ACC112 (cell line): Measurements from ENCODE around the gene IMMP2L.

Source experiments
- H2AFZ ChIP-seq: fragments of 200-600 bp; sonication (generic); one replicate; pipeline ENCODE4 v1.6.0; 2017; ENCODE audit warnings: antibody characterized with exemption, low read length; ENCODE audit not compliant: unreplicated experiment
- H3K27ac ChIP-seq: fragments of 200-600 bp; sonication (generic); 2 replicates; pipeline ENCODE4 v1.5.1; 2014; ENCODE audit warnings: low read depth, mild to moderate bottlenecking, antibody characterized with exemption, low read length, moderate library complexity
- H3K27me3 ChIP-seq: fragments of 200-600 bp; sonication (generic); 2 replicates; pipeline ENCODE4 v1.6.1; 2014; ENCODE audit warnings: mild to moderate bottlenecking, antibody characterized with exemption, low read length, moderate library complexity, mixed read lengths; ENCODE audit not compliant: insufficient read depth
- H3K36me3 ChIP-seq: fragments of 200-600 bp; sonication (generic); 2 replicates; pipeline ENCODE4 v1.6.1; 2016; ENCODE audit warnings: mild to moderate bottlenecking, antibody characterized with exemption, low read length, moderate library complexity, mixed read lengths; ENCODE audit not compliant: insufficient read depth
- H3K4me1 ChIP-seq: fragments of 200-600 bp; sonication (generic); one replicate; pipeline ENCODE4 v1.6.1; 2016; ENCODE audit warnings: low read length, mixed read lengths; ENCODE audit not compliant: insufficient read depth, unreplicated experiment, control insufficient read depth
- H3K4me3 ChIP-seq: fragments of 200-600 bp; sonication (generic); 2 replicates; pipeline ENCODE4 v1.5.1; 2014; ENCODE audit warnings: mild to moderate bottlenecking, low read depth, low read length
- H3K79me2 ChIP-seq: fragments of 200-600 bp; sonication (generic); one replicate; pipeline ENCODE4 v1.6.0; 2016; ENCODE audit warnings: low read length; ENCODE audit not compliant: control insufficient read depth, unreplicated experiment, insufficient read depth

IMMP2L gene

DNA sequence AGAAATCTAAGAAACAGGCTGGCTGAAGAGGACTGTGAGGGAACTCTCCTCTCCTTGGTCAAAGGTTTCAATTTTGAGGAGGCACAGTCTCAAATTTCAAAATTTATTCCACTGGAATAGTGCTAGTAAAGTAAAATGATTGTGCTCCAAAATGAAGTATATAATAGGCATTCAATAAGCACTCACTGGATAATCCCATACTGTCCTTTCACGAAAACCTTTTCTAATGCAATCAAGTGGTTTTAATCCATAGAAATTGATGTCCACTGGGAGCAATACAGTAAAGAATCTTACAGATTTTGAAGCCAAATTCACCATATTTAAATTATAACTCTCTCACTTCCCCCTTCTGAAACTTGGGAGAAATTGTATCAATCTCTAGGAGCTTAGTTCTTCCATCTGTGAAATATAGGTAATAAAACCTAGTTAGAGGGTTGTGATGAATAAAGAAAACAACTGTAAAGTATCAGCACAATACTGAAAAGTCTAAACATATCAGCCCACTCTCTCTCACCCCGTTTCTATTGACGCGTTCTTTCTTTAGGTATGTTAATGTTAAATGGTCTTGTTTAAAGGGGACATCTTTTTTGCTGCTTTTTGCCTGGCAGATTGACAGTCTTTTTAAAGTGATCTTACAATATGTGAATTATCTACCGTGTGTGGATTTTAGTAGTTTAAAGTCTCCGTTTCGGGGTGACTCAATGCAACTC, 512.2 kb downstream of the IMMP2L start:
- no peaks in the 10 kb centered on the region for H3K4me1 ChIP-seq

DNA sequence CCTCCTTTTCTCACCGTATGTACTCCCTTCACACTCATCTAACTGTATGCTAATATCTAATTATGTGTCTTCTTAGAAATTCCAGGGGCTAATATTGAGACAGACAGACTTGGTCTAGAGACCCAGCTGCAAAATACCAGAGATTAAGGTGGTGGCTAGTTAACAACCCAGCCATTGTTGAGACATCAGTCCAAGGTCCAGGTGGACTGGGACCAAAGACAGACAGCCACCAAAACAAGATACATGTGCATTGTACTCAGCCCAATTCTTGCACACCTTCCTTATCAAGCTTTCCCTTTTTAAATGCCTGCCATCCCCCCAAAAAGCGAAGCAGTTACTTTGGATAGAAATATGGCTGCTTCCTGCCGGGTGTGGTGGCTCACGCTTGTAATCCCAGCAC, 514.7 kb downstream of the IMMP2L start:
- no peaks in the 10 kb centered on the region for H3K36me3 ChIP-seq
- H2AFZ ChIP-seq = no peak overlapping the region
- H3K4me3 ChIP-seq = no peak overlapping the region
- no peaks in the 10 kb centered on the region for H3K4me1 ChIP-seq
- no peak overlapping the region for H3K27ac ChIP-seq
- no peaks in the 10 kb centered on the region for H3K27me3 ChIP-seq
- H3K79me2 ChIP-seq = no peaks in the 10 kb centered on the region

More for the DNA sequence above, 512.2 kb downstream of the IMMP2L start:
- Histone ChIP-seq H2AFZ (no peak overlapping the region), H3K4me3 (no peak overlapping the region), H3K36me3 (no peaks in the 10 kb centered on the region), H3K27ac (no peak overlapping the region), H3K27me3 (no peaks in the 10 kb centered on the region), H3K79me2 (no peaks in the 10 kb centered on the region)

DNA sequence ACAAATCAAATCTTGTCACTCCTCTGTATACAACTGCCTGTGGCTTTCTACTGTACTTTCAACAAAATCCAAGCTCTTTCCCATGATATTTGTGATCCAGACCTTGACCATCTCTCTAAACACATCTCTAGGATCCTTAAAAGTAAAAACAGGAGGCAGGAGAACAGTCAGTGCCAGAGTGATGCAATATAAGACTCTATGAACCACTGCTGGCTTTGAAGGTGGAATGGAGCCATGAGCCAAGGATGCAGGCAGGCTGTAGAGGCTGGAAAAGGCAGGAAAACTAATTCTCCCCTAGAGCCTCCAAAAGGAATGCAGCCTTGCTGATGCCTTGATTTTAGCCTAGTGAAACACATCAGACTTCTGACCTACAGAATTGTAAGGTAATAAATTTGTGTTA, 516.8 kb downstream of the IMMP2L start:
- no peaks in the 10 kb centered on the region for H3K79me2 ChIP-seq
- no peaks in the 10 kb centered on the region for H3K4me1 ChIP-seq
- no peaks in the 10 kb centered on the region for H3K27me3 ChIP-seq
- no peak overlapping the region for H3K27ac ChIP-seq
- no peaks in the 10 kb centered on the region for H3K36me3 ChIP-seq
- H2AFZ ChIP-seq = no peak overlapping the region
- H3K4me3 ChIP-seq = no peak overlapping the region

DNA sequence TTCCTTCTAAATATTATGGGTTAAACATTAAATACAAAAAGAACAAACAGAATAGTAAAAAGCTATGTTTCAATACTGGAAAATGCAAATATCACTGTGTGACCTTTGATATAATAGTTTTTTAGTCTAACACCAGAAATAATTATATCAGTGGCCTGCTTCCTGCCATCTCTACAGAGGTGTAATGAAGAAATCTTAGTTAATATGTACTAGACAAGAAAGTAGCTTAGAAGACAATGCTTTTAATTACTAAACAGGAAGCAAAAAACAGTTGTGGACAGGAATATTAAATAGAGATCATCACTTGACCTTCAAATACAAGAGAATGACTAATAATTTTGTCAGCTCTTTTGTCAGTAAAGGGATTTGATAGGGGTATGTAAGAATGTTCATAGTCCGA, 518.7 kb downstream of the IMMP2L start:
- no peaks in the 10 kb centered on the region for H3K27me3 ChIP-seq
- no peak overlapping the region for H3K4me3 ChIP-seq
- H2AFZ ChIP-seq = no peak overlapping the region
- H3K36me3 ChIP-seq = no peaks in the 10 kb centered on the region
- no peak overlapping the region for H3K27ac ChIP-seq
- H3K4me1 ChIP-seq = no peaks in the 10 kb centered on the region
- H3K79me2 ChIP-seq = no peaks in the 10 kb centered on the region

DNA sequence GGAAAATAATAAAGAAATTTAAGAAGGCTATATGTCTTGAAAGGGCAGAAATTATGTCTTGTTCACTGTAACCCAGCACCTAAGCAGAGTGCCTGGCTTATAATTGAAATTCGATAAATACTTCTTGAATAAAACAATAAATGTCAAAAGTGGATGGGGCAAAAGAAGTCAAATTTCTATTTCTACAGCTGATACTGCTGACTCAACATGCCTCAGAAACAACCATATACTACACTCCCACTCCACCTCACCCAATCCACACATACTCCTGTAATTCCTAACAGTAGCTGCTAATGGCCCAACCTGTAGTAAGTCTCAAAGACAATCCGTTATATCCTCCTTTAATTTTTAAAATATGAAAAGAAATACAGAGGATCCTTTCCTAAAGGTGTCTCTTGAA, 519.5 kb downstream of the IMMP2L start:
- Histone ChIP-seq H2AFZ (no peak overlapping the region), H3K27ac (no peak overlapping the region), H3K36me3 (no peaks in the 10 kb centered on the region), H3K79me2 (no peaks in the 10 kb centered on the region), H3K27me3 (no peaks in the 10 kb centered on the region), H3K4me3 (no peak overlapping the region), H3K4me1 (no peaks in the 10 kb centered on the region)

DNA sequence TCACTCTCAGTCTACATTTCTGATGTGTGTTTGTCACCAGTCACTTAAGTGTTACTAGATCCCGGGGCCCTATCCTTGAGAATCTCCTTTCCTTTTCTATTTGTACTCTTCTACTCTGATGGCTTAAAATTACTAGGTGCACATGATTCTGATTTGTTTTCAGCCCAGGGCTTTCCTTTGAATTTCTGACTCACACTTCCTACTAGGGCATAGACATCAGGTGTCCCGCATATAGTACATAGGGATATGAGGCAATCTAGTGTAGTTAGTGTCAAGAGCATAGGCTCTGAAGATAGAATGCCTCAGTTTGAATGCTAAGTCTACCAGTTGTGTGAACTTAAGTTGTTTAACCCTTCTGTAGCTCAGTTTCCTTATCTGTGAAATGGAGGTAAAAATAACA, 520.7 kb downstream of the IMMP2L start:
- no peaks in the 10 kb centered on the region for H3K36me3 ChIP-seq
- no peak overlapping the region for H3K4me3 ChIP-seq
- H3K27me3 ChIP-seq = no peaks in the 10 kb centered on the region
- H3K79me2 ChIP-seq = no peaks in the 10 kb centered on the region
- no peak overlapping the region for H3K27ac ChIP-seq
- H2AFZ ChIP-seq = no peak overlapping the region
- H3K4me1 ChIP-seq = no peaks in the 10 kb centered on the region

DNA sequence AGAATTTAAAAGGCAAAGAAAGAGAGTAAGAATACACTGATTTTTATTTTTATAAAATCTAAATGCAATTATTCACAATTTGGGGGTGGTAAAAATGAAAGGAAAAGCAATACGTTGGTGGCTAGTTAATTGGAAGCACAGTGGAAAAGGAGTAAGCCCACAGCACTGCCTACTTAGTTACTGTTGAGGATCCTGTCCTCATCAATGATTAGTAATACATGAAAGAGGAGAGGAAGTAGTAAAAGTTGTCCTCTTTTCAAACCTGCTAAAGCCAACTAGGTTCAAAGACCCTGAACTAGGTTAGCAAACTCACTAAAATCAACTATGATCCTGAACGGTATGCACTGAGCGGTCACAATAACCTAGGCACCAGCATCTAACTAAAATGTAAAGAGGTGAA, 524.1 kb downstream of the IMMP2L start:
- H3K27ac ChIP-seq = no peak overlapping the region
- no peak overlapping the region for H3K4me3 ChIP-seq
- H3K27me3 ChIP-seq = no peaks in the 10 kb centered on the region
- H3K36me3 ChIP-seq = no peaks in the 10 kb centered on the region
- no peaks in the 10 kb centered on the region for H3K79me2 ChIP-seq
- H3K4me1 ChIP-seq = no peaks in the 10 kb centered on the region
- no peak overlapping the region for H2AFZ ChIP-seq

DNA sequence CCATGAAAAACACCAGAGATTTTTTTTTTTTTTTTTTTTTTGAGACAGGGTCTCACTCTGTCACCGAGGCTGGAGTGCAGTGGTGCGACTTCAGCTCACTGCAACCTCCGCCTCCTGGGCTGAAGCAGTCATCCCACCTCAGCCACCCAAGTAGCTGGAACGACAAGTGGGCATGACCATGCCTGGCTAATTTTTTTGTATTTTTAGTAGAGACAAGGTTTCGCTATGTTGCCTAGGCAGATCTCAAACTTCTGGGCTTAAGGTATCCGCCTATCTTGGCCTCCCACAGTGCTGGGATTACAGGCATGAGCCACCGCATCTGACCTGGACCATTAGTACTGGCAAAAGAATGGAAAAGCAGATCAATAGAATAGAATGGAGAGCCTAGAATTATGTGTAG, 530.4 kb downstream of the IMMP2L start:
- no peaks in the 10 kb centered on the region for H3K36me3 ChIP-seq
- H3K4me1 ChIP-seq = peaks cover 25% of the 10 kb centered on the region
- H3K27ac ChIP-seq = no peak overlapping the region
- no peak overlapping the region for H2AFZ ChIP-seq
- no peak overlapping the region for H3K4me3 ChIP-seq
- H3K79me2 ChIP-seq = no peaks in the 10 kb centered on the region
- no peaks in the 10 kb centered on the region for H3K27me3 ChIP-seq

DNA sequence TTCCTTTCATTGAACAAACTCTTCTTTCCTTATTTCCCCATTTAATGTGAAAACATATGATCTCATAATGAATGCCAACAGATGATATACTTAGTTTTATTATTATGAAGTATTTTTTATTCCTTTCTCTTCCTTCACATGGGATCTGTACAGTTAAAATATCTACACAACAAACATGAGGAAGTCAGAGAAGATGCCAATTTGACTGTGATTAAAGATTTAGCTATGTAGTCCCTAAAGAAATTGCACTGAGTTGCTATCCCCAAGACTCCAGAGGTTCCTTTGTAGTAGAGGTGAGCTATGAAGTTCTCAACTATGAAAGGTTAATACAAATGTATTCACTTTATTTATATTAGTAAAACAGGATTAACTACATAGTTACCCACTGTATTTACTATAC, 532.0 kb downstream of the IMMP2L start:
- no peaks in the 10 kb centered on the region for H3K27me3 ChIP-seq
- no peaks in the 10 kb centered on the region for H3K36me3 ChIP-seq
- H3K79me2 ChIP-seq = no peaks in the 10 kb centered on the region
- peaks cover 25% of the 10 kb centered on the region for H3K4me1 ChIP-seq
- H2AFZ ChIP-seq = peak overlapping the region; percentile 70
- peak overlapping the region; percentile 19; the same call in 1 of the 2 replicates for H3K4me3 ChIP-seq
- H3K27ac ChIP-seq = peak overlapping the region; percentile 82

DNA sequence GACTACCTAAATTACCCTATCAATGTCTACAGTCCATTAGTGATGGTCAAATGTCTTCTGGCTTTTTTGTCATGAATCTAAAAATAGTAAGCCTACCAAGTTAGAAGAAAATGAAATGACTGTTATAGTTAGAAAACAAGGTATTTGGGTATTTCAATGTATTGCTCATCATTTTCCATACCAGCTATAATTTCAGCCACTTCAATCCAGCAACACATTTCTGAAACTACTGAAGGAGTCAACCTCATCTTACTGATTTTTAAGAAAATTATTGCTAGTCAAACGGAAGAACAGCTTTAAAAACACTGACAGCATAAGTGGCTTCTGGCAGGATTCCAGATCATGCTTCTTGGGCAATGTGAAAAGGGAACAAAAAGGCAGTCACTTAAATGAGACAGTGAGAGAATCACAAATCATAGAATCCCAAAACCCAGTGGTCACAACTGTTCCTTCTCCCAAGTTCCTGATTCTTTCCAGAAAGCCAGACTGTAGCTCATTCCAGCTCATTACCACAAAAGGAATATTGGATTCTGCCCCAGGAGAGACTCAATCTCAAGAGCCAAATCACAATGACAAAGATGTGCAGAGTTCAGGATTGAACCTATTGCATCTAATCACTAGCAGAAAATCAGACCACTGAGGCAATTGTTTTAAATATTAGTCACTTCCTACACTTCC, 532.6 kb downstream of the IMMP2L start:
- H2AFZ ChIP-seq = peak overlapping the region; percentile 70
- no peaks in the 10 kb centered on the region for H3K79me2 ChIP-seq
- no peaks in the 10 kb centered on the region for H3K27me3 ChIP-seq
- peak overlapping the region; percentile 19; the same call in 1 of the 2 replicates for H3K4me3 ChIP-seq
- H3K36me3 ChIP-seq = no peaks in the 10 kb centered on the region
- peak overlapping the region; percentile 82 for H3K27ac ChIP-seq
- peaks cover 25% of the 10 kb centered on the region for H3K4me1 ChIP-seq

DNA sequence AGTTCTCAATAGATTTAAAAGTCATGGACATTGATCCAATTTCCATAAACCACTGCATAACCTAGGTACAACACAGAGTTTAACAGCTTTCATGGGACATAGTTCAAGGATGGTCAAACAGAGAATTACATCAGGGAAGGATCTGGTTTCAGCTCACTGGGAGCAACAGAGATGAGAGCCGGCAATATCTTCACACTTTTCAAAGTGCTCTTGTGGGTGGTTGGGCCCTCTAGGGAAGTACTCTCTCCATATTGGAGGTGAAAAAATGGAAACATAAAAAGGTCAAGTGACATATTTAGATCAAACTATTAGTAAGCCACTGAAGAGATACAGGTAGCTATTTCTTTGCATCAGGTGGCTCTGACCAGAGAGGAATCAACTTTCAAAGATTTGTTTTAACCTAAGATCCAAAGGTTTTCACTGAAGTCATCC, 533.1 kb downstream of the IMMP2L start:
- Histone ChIP-seq H3K36me3 (no peaks in the 10 kb centered on the region), H3K27me3 (no peaks in the 10 kb centered on the region), H3K4me1 (peaks cover 25% of the 10 kb centered on the region), H2AFZ (peak overlapping the region; percentile 4), H3K27ac (peak overlapping the region; percentile 82), H3K79me2 (no peaks in the 10 kb centered on the region), H3K4me3 (peak overlapping the region; percentile 7; the same call in 1 of the 2 replicates)
